ENCODE measurements around the gene ERFE. TPM values are rescaled to one million over a fixed set of nuclear protein-coding genes. Genes with fewer than 3 reads are reported as not detected.
A peak's percentile ranks its signal among the peaks of the same experiment; 100 is the strongest.

The ERFE gene
- total RNA-seq, 2 donors from 2014 or later = 0.33 to 1.5 TPM

DNA sequence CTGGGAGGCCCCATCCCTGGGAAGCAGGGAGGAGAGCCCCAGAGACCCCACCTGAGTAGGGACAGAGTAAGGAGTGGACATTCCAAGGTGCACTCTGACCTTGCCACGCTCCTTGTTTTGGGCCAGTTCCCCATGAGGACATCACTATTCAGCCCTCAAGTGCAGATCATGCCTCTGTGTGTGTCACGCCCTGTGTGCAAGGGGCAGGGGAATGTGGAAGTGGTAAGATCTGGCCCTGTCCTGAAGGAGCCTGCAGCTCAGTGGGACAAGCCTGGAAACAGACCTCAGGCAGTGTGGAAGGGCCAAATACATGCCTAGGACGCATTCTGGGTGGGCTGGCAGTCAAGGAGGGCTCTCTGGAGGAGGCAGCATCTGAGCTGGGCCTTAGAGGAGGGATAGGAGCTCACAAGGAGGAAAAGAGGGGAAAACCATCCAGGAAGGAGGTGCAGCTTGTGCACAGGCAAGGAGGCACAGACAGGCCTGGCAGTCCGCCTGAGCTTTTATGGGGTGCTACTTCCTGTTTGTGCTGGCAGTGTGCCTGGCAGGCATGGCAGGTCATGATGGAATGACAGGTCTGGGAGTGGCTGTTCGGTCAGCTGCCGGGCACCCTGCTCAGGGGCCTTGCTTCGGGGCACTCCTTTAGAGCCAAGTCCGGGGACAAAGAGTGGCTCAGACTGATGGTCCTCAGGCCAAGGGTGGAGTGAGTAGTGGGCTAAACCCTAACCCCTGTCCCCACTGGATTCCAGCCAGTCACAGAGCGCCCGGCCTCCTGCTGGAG lies 17.0 kb upstream of the ERFE start:
- H3K27me3 ChIP-seq = no peaks in the 10 kb centered on the region

DNA sequence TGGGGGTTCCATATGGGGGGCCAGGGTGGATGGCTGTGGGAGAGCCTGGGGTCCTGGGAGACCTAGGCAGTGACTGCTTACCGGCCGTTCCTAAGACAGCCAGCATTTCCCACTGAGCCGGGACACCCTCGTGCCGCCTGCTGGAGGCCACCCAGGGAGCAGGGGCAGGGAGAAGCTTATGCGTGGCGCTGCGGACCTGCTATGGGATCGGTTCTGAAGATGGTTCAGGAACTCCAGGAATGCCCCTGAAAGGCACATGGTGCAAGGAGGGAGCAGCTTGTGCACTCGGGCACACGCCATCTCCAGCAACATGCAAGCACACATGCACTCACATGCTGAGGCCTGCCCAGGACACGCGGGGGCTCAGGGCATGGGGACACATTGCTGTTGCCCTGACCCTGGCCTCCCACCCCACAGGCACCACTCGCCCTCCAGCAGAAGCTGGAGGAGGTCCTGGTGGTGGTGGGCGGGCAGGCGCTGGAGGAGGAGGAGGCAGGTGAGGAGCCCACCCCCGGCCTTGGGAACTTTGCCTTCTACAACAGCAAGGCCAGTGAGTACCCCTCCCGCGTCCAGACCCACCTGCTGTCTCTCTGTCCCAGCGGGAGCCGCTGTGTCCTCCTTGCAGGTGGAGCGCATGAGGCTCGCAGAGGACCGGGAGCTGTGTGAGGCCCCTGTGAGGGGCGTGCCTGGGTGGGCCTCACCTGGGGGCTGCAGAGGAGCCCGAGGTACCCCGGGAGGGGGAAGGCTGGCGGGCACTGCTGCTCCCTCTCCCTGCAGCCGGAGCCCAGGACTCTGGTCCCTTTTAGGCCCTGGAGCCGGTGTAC lies 16.2 kb upstream of the ERFE start:
- peaks cover 0 to 60% of the 10 kb centered on the region in 2 donors for H3K4me1 ChIP-seq
- DNase-seq (ENCODE audit: low spot score) = no peak

More for the DNA sequence above, 17.0 kb upstream of the ERFE start:
- peaks cover 8% of the 10 kb centered on the region for H3K36me3 ChIP-seq
- TF ChIP-seq, protein P1, sequence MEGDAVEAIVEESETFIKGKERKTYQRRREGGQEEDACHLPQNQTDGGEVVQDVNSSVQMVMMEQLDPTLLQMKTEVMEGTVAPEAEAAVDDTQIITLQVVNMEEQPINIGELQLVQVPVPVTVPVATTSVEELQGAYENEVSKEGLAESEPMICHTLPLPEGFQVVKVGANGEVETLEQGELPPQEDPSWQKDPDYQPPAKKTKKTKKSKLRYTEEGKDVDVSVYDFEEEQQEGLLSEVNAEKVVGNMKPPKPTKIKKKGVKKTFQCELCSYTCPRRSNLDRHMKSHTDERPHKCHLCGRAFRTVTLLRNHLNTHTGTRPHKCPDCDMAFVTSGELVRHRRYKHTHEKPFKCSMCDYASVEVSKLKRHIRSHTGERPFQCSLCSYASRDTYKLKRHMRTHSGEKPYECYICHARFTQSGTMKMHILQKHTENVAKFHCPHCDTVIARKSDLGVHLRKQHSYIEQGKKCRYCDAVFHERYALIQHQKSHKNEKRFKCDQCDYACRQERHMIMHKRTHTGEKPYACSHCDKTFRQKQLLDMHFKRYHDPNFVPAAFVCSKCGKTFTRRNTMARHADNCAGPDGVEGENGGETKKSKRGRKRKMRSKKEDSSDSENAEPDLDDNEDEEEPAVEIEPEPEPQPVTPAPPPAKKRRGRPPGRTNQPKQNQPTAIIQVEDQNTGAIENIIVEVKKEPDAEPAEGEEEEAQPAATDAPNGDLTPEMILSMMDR (IDR thresholded peaks at IDR 0.05) = no peak
- H3K4me1 ChIP-seq = peaks cover 0 to 68% of the 10 kb centered on the region in 2 donors
- H3K9me3 ChIP-seq = no peaks in the 10 kb centered on the region
- H3K27ac ChIP-seq = peak overlapping the region; percentile 66 to 89
- peak overlapping the region in 1 of 2 donors; percentile 26 for H3K4me3 ChIP-seq
- DNase-seq (ENCODE audit: low spot score) = no peak

DNA sequence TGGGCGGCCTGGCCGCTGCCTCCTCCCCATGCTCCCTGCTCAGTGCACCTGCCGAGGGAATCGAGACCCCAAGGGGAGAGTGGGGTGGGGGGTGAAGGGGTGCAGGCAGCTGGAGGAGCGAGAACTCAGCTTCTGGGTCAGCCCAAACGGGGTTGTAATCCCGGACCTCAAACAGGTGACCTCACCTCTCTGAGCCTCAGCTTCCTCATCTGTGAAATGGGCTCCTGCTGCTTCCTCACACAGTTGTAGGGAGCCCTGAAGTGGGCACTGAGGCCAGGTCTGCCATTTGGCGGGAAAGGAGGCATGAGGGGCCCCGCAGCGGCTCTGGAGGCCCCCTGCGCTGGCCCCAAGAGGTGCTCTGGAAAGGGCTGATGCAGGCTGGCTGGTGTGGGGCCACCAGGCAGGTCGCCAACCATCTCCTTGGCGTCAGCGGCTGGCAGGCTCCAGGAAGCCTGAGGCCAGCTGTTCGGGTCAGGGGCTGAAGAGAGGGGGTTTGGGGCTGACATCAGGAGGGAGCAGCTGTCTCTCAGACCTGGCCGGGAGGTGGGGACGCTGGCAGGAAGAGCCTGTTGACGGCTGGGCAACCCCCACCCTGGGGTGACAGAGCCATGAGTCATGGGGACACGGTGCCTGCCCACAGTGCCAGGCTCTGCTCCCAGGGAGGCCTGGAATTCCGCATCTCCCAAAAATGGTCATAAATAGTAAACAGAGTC lies 15.4 kb upstream of the ERFE start:
- Histone ChIP-seq H3K4me3 (no peak overlapping the region), H3K36me3 (peaks cover 9% of the 10 kb centered on the region)

More for the DNA sequence above, 16.2 kb upstream of the ERFE start:
- H3K4me3 ChIP-seq = peak overlapping the region in 1 of 2 donors; percentile 26
- H3K36me3 ChIP-seq = peaks cover 8% of the 10 kb centered on the region
- H3K27ac ChIP-seq = peak overlapping the region; percentile 66 to 89
- TF ChIP-seq, protein P1 (IDR thresholded peaks at IDR 0.05) = no peak
- no peaks in the 10 kb centered on the region for H3K27me3 ChIP-seq
- no peaks in the 10 kb centered on the region for H3K9me3 ChIP-seq

DNA sequence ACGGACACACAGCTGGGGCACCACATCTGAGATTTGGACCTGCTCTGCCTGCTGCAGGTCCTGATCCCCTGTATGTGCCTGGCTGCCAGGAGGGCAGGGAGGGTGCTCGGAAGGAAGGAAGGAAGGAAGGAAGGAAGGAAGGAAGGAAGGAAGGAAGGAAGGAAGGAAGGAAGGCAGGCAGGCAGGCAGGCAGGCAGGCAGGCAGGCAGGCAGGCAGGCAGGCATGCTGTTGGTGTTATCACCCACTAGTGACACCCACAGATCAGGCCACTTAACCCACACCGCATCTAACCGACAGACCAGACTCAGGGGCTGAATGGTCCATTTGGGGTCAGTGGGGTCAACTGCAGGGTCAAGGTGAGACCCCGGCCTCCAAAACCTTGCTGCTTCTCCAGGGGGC lies 14.5 kb upstream of the ERFE start:
- peak overlapping the region; percentile 66 to 89 for H3K27ac ChIP-seq

More for the DNA sequence above, 15.4 kb upstream of the ERFE start:
- no peaks in the 10 kb centered on the region for H3K27me3 ChIP-seq
- peak overlapping the region; percentile 66 to 89 for H3K27ac ChIP-seq
- DNase-seq (ENCODE audit: low spot score) = no peak
- no peaks in the 10 kb centered on the region for H3K9me3 ChIP-seq
- TF ChIP-seq, protein P1 (IDR thresholded peaks at IDR 0.05) = no peak
- peaks cover 0 to 52% of the 10 kb centered on the region in 2 donors for H3K4me1 ChIP-seq

DNA sequence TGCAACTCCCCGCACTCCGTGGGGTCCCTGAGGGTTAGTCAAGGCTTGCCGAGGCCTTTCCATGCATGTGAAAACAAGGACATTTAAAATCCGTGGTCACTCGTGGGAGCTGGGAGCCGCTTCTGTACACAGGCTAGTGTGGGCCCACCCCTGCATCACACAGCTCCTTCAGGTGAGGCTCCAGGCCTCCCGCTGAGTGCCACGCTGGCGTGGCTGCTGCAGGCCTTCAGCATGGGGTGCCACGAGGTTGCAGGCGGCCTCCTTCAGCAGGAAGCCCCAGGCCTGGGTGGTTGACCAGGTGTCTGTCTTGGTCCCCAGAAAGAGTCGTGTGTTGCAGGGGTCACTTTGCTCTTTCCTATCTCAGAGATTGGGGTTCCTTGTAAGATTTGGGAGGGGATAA lies 13.7 kb upstream of the ERFE start:
- Histone ChIP-seq H3K27me3 (no peaks in the 10 kb centered on the region), H3K36me3 (peaks cover 16% of the 10 kb centered on the region), H3K4me3 (no peak overlapping the region), H3K9me3 (no peaks in the 10 kb centered on the region), H3K4me1 (peaks cover 0 to 38% of the 10 kb centered on the region in 2 donors), H3K27ac (peak overlapping the region in 1 of 2 donors; percentile 89)
- no peak for DNase-seq (ENCODE audit: low spot score)
- TF ChIP-seq, protein P1 (IDR thresholded peaks at IDR 0.05) = no peak

More for the DNA sequence above, 14.5 kb upstream of the ERFE start:
- no peak for DNase-seq (ENCODE audit: low spot score)
- Histone ChIP-seq H3K4me1 (peaks cover 0 to 45% of the 10 kb centered on the region in 2 donors), H3K36me3 (peaks cover 16% of the 10 kb centered on the region), H3K27me3 (no peaks in the 10 kb centered on the region), H3K4me3 (no peak overlapping the region), H3K9me3 (no peaks in the 10 kb centered on the region)
- TF ChIP-seq, protein P1 (IDR thresholded peaks at IDR 0.05) = no peak

All from right atrium auricular region (tissue), 2 donors.